Measurements from ENCODE around the gene RRP1. TPM values are rescaled to one million over a fixed set of nuclear protein-coding genes. Genes with fewer than 3 reads are reported as not detected.

The RRP1 gene
- total and polyA plus RNA-seq, 9 of the 15 experiments (the other 6 are each of a cell fraction or from before 2014, with no cell fraction given) = 0.89 to 105 (median 51.6) TPM

DNA sequence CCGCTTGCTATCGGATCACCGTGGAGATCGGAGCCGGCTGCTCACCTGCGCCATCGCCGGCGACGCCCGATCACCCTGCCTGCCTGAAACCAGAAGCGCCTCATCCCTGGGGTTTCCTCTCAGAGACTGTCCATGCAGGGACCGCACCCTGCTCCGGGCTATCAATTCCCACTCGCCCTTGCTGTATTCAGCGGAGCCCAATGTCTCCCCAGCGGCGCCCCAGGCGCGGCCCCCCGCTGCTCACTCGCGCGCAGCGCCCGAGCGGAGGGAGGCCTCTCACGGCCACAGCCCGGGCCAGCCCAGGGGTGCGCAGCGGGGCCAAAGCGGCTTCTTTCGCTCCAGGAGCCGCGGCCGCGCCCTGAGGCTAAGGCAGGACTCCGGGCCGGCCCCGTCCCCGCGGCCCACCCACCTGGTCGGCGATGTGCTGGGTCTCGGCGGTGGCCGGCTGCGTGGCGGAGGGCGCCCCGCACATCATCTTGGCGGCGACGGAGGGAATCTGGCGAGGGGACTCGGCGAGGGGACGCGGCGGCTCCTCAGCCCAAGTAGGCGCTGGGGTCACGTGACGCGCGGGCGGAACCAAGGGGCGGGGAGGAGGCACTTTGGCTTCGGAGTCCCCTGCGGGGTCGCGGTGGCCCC lies 13.5 kb upstream of the RRP1 start, which contains the start of gene CSTB (continued):
- TF ChIP-seq PBX2 (CRISPR knock-in tag; IDR thresholded peaks at IDR 0.05; ENCODE audit: low read depth) (no peak), PBX2 (tag; conservative IDR thresholded peaks at IDR 0.05; ENCODE audit: low read depth) (no peak), YY1 (IDR thresholded peaks at IDR 0.05; ENCODE audit: borderline replicate concordance in 1 of 3, control insufficient read depth in 1 of 3, extremely low read depth in 1 of 3, insufficient read depth in 3 of 3, insufficient read length in 1 of 3, insufficient replicate concordance in 2 of 3, low read depth in 1 of 3, low read length in 2 of 3) (peak in 1 of 3 experiments; percentile 6), HDGF (IDR thresholded peaks at IDR 0.05) (no peak), PPARD (CRISPR knock-in tag; IDR thresholded peaks at IDR 0.05) (no peak), ETV1 (tag; conservative IDR thresholded peaks at IDR 0.05; ENCODE audit: low read depth) (no peak), L3MBTL2 (IDR thresholded peaks at IDR 0.05) (peak; percentile 77), NR3C1 (CRISPR knock-in tag; IDR thresholded peaks at IDR 0.05) (peak; percentile 68; the same call in 1 of the 2 replicates), ZNF79 (CRISPR knock-in tag; IDR thresholded peaks at IDR 0.05; ENCODE audit: low read depth) (no peak), MIER1 (IDR thresholded peaks at IDR 0.05; ENCODE audit: low read depth) (no peak), ZNF143 (CRISPR knock-in tag; IDR thresholded peaks at IDR 0.05) (no peak), SP1 (CRISPR knock-in tag; IDR thresholded peaks at IDR 0.05) (peak; percentile 29; the same call in 1 of the 2 replicates), MYBL2 (IDR thresholded peaks at IDR 0.05; ENCODE audit: low read depth) (no peak), MYBL2 (CRISPR knock-in tag; IDR thresholded peaks at IDR 0.05; ENCODE audit: borderline replicate concordance) (no peak), SMAD2 (IDR thresholded peaks at IDR 0.05; ENCODE audit: low read depth, low read length) (no peak), RBBP5 (IDR thresholded peaks at IDR 0.05; ENCODE audit: borderline replicate concordance, insufficient read depth, low read length, poor library complexity, severe bottlenecking) (peak; percentile 90), NEUROD1 (IDR thresholded peaks at IDR 0.05; ENCODE audit: borderline replicate concordance, low read depth, low read length, partially characterized antibody) (peak; percentile 13), ZNF316 (IDR thresholded peaks at IDR 0.05) (no peak), ZNF778 (CRISPR knock-in tag; IDR thresholded peaks at IDR 0.05) (no peak), LEF1 (IDR thresholded peaks at IDR 0.05) (no peak), ILK (tag; IDR thresholded peaks at IDR 0.05; ENCODE audit: borderline replicate concordance, low read depth) (no peak)
- TF ChIP-seq, protein P1, sequence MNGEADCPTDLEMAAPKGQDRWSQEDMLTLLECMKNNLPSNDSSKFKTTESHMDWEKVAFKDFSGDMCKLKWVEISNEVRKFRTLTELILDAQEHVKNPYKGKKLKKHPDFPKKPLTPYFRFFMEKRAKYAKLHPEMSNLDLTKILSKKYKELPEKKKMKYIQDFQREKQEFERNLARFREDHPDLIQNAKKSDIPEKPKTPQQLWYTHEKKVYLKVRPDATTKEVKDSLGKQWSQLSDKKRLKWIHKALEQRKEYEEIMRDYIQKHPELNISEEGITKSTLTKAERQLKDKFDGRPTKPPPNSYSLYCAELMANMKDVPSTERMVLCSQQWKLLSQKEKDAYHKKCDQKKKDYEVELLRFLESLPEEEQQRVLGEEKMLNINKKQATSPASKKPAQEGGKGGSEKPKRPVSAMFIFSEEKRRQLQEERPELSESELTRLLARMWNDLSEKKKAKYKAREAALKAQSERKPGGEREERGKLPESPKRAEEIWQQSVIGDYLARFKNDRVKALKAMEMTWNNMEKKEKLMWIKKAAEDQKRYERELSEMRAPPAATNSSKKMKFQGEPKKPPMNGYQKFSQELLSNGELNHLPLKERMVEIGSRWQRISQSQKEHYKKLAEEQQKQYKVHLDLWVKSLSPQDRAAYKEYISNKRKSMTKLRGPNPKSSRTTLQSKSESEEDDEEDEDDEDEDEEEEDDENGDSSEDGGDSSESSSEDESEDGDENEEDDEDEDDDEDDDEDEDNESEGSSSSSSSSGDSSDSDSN (IDR thresholded peaks at IDR 0.05; ENCODE audit: borderline replicate concordance in 1 of 2, low read depth in 2 of 2, low read length in 2 of 2) = peak; percentile 89 to 97; a peak in 3 of 4 replicates

All from K562 (cell line).